ENCODE data around the gene COMMD8. TPM values are rescaled to one million over a fixed set of nuclear protein-coding genes. Genes with fewer than 3 reads are reported as not detected.
"Not testable (repeated sequence)": the region's sequence is repeated elsewhere in the genome, so short reads cannot be mapped to it uniquely, and the experiment has no call there.

Gene COMMD8
- 10 to 100 TPM; 23.6 to 27.9 TPM for total RNA-seq

DNA sequence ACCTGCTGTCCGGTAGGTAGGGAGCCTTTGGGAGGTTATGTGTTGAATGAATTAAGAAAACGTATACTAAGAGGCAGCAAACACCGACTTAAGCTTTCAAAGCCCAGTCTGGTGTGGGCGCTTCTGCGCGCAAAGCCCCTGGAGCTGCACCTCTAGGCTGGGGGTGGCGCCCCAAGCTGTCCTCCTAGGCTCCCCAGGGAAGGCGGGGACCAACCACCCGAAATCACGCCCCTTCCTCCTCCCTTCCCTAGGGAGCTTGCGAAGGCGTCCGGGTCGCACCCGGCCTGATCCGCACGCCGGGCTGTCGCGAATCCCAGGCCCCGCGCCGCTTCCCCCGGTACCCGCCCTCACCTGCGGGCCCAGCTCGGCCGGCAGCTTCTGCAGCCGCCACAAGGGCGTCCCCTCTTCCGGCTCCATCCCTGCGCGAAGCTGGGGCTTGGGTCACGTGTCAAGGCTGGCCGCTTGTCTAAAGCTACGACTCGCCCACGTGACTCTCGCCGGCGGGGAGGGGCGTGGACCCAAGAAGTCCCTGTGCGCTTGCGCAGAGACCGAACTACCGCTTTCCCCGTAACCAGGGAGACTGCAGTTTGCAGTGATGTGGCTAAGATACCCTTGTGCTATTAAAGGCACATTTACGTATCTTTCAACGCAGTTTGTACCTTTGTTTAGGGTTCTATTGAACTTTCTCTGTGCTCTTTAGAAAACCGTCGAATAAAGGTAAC, at the start of gene COMMD8:
COMMD8 (minus strand) TSS at position 468 of the 722 bp plus-strand sequence; CDS start at position 417, 51 bp downstream.
- Mint-ChIP-seq H3K36me3 (peaks cover 13% of the 10 kb centered on the region), H3K9me3 (ENCODE audit: low read depth) (no peaks in the 10 kb centered on the region), H3K4me1 (peaks cover 30% of the 10 kb centered on the region), H3K27me3 (no peaks in the 10 kb centered on the region), H3K27ac (peak within 1 kb of the TSS; percentile 78), H3K4me3 (peak within 1 kb of the TSS; percentile 85)
- DNase-seq (peak; percentile 98), ATAC-seq (peak; percentile 96)
- CTCF ChIA-PET: interaction anchor here (0.6 to 2.3 kb wide), 15 partner anchors 10 to 157 kb away, joined by 3 to 16 read pairs (median 4); partner anchors contain the start of gene ATP10D

DNA sequence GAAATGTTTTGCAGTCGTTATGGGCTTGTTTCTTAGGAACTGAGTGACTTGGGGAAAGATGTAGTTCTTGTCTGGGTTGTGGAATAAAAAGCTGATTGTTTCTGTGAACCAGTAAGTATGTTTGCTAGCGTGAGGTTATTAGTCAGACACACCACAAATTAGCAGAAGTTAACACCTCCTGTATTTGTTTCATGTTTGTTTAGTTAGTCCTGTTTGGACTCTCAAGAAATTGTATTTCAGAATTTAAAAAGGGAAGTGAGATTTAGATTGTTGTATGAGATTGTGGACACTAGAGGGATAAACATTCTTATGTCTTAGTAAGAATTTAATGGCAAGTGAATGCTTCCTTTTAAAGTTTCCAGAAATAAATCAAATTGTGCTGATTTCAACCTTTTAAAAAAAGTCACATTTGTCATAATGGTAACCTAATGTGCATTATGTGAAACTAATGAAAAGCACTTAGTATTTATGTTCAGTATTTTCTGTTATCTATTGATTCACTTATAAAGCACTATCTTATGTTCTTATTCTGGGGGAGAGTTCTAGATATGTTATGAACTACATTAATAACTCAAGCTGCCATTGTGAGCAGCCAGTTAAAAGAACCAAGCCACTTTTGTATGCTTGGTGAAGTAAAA, 47.1 kb upstream of the COMMD8 start:
- DNase-seq: no peak
- ATAC-seq: no peak
- no peak overlapping the region for H3K27ac Mint-ChIP-seq
- CTCF ChIA-PET: interaction anchor here (1.0 to 1.6 kb wide), 3 partner anchors 20 to 31 kb away, joined by 3 to 4 read pairs (median 4); partner anchors contain the start of gene ATP10D
- peaks cover 21% of the 10 kb centered on the region for H3K36me3 Mint-ChIP-seq
- peaks cover 14% of the 10 kb centered on the region for H3K4me1 Mint-ChIP-seq
- H3K27me3 Mint-ChIP-seq: no peaks in the 10 kb centered on the region
- no peaks in the 10 kb centered on the region for H3K9me3 Mint-ChIP-seq (ENCODE audit: low read depth)
- H3K4me3 Mint-ChIP-seq: no peak overlapping the region

DNA sequence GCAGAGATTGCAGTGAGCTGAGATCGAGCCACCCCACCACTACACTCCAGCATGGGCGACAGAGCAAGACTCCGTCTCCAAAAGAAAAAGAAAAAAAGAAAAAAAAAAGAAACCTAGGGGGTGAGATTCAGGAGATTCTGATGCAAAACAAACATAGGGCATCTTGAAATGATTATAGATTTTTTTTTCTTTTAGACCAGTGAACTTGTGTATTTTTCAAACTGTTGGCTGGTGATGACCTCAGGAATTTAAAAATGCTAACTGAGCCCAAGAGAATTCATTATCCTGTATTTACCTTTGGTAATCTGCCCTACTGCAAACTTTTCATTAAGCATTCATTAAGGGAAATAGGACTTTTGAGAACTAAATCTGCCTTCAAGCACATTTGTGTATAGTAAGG, 42.2 kb upstream of the COMMD8 start:
- ATAC-seq: no peak
- H3K36me3 Mint-ChIP-seq: no peaks in the 10 kb centered on the region

DNA sequence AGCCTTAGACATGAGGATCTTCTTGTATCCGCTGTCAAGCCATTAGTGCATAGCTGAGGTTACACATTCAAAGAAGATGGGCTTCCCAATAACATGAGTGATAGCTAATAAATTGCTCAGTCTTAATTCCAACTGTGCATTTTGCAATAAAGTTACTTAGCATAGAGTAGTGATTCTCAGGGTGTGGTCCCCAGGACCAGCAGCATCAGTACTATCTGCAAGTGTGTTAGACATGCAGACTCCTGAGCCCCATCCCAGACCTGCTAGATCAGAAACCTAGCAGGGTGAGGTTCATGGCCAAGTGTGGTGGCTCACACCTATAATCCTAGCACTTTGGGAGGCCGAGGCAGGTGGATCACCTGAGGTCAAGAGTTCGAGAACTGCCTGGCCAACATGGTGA, 41.6 kb upstream of the COMMD8 start:
- DNase-seq (no peak), ATAC-seq (no peak)
- Mint-ChIP-seq H3K27ac (no peak overlapping the region), H3K36me3 (no peaks in the 10 kb centered on the region), H3K9me3 (ENCODE audit: low read depth) (no peaks in the 10 kb centered on the region), H3K4me1 (peaks cover 1% of the 10 kb centered on the region), H3K4me3 (no peak overlapping the region), H3K27me3 (no peaks in the 10 kb centered on the region)
- CTCF ChIA-PET: no interaction called here

More for the DNA sequence above, 42.2 kb upstream of the COMMD8 start:
- Mint-ChIP-seq H3K4me3 (no peak overlapping the region), H3K27ac (no peak overlapping the region), H3K9me3 (ENCODE audit: low read depth) (no peaks in the 10 kb centered on the region), H3K4me1 (peaks cover 6% of the 10 kb centered on the region), H3K27me3 (no peaks in the 10 kb centered on the region)
- no peak for DNase-seq
- CTCF ChIA-PET: no interaction called here

DNA sequence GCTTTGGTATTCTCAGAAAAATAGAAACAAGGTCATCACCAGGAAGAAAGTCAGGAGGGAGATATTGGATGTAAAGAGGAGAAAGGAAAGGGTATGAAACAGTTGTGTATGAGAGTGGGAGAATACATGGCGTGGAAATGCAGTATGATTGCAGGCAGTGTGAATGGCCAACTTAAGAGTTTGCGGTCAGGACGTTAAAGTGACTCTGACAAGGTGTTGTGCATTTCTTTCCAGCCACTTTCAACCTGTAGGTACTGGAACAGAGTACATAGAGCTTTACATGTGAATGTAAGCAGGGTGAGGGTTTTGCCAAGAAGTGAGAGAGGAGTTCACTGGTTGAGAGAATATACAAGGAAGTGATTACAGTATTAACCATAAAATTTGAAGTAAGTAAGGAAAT, 37.3 kb upstream of the COMMD8 start:
- H3K4me3 Mint-ChIP-seq: no peak overlapping the region
- peaks cover 17% of the 10 kb centered on the region for H3K4me1 Mint-ChIP-seq
- H3K27ac Mint-ChIP-seq: no peak overlapping the region
- no peaks in the 10 kb centered on the region for H3K36me3 Mint-ChIP-seq
- no peaks in the 10 kb centered on the region for H3K27me3 Mint-ChIP-seq
- no peaks in the 10 kb centered on the region for H3K9me3 Mint-ChIP-seq (ENCODE audit: low read depth)
- CTCF ChIA-PET: no interaction called here
- DNase-seq (no peak), ATAC-seq (no peak)

DNA sequence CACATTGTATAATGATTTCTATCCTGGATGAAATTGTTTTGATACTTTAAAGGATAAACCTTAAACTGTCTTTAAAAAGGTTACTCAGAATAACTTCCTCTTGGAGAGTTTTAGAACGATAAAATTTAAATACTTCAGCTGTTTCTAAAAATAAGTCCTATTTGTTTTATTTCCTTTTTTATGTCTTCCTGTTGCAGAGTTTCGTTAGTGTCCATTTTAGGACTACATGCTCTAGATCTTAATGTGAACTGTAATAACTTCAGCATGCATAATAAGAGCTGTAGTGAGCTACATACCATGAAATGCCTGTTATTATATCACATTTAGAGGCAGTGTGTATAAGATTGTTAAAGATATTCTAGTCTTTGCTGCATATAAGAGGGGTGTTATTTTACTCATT, 36.2 kb upstream of the COMMD8 start:
- ATAC-seq (no peak), DNase-seq (no peak)
- Mint-ChIP-seq H3K27me3 (no peaks in the 10 kb centered on the region), H3K4me3 (no peak overlapping the region), H3K36me3 (no peaks in the 10 kb centered on the region), H3K4me1 (peaks cover 17% of the 10 kb centered on the region), H3K9me3 (ENCODE audit: low read depth) (no peaks in the 10 kb centered on the region), H3K27ac (no peak overlapping the region)
- CTCF ChIA-PET: no interaction called here

DNA sequence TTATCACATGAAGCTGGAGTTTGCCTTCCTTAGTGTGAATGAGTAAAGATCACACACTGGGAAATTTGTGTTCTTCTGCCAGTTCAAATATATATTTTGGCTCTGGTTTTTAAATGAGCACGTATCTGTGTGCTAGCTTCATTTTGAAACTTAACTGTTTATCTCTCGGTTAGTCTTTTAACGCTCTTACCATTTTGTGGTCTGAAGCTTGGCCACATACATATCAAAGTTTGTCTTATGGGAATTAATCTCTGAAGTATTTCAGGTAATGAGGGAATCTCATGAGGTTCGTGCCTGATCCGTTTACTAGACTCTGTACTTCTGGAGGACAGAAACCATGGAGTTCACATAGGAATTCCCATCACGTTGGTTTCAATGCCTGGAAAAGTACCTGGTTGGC, 35.4 kb upstream of the COMMD8 start:
- H3K27me3 Mint-ChIP-seq: no peaks in the 10 kb centered on the region
- no peaks in the 10 kb centered on the region for H3K9me3 Mint-ChIP-seq (ENCODE audit: low read depth)
- H3K4me1 Mint-ChIP-seq: peaks cover 17% of the 10 kb centered on the region
- H3K4me3 Mint-ChIP-seq: no peak overlapping the region
- CTCF ChIA-PET: no interaction called here
- H3K27ac Mint-ChIP-seq: no peak overlapping the region
- ATAC-seq: no peak
- no peaks in the 10 kb centered on the region for H3K36me3 Mint-ChIP-seq
- no peak for DNase-seq

DNA sequence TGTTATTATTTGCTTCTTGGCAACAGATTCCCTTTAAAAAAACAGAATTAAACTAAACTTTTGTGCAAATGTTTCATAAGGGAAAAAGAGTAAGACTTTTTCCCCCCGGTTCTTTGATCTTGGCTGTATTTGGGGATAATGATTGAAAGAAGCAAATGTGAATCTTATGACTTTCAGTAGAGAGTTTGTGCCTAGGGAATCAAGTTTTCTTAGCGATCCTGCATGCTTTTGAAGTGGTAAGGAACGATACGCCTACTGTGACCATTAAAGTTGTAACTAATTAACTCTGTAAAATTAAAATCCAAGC, 30.6 kb upstream of the COMMD8 start:
- CTCF ChIA-PET: no interaction called here
- peaks cover 18% of the 10 kb centered on the region for H3K4me1 Mint-ChIP-seq

DNA sequence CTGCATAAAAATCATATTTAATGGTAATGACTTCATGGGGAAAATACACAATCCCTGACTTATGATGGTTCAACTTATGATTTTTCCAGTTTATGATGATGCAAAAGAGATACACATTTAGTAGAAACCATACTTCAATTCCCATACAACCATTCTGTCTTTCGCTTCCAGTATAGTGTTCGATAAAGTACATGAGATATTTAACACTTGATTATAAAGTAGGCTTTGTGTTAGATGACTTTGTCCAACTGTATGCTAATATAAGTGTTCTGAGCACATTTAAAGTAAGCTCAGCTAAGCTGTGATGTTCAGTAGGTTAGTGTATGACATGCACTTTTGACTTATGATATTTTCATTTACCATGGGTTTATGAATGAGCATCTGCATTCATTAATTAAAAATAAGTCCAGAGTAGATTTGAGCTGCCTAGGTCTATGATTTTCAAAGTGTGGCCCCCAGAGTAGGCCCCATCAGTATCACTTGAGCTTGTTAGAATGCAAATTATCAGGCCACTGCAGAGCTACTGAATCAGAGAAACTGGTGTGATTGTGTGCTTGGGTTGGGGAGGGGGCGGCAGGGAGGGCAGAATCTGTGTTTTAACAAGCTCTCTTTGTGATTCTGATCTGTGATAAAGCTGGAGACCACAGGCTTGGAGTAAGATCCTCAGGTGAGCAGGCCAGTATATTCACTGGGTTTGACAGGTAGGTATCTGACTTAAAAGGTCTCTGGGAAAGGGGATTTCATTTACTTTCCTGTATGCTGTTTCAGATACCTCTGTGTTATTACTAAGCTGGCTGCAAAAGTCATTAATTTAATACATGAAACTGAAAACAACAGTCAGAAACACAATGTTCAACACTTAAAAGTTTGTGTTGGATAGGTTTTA, 30.0 kb upstream of the COMMD8 start:
- H3K4me1 Mint-ChIP-seq: peaks cover 12% of the 10 kb centered on the region
- CTCF ChIA-PET: no interaction called here
- peaks cover 11% of the 10 kb centered on the region for H3K36me3 Mint-ChIP-seq
- H3K9me3 Mint-ChIP-seq (ENCODE audit: low read depth): no peaks in the 10 kb centered on the region
- H3K27ac Mint-ChIP-seq: no peak overlapping the region
- H3K4me3 Mint-ChIP-seq: no peak overlapping the region
- DNase-seq (no peak), ATAC-seq (no peak)
- H3K27me3 Mint-ChIP-seq: no peaks in the 10 kb centered on the region

More for the DNA sequence above, 30.6 kb upstream of the COMMD8 start:
- H3K9me3 Mint-ChIP-seq (ENCODE audit: low read depth): no peaks in the 10 kb centered on the region
- H3K27ac Mint-ChIP-seq: no peak overlapping the region
- H3K4me3 Mint-ChIP-seq: no peak overlapping the region
- no peak for DNase-seq
- no peaks in the 10 kb centered on the region for H3K27me3 Mint-ChIP-seq
- H3K36me3 Mint-ChIP-seq: peaks cover 7% of the 10 kb centered on the region
- ATAC-seq: no peak

DNA sequence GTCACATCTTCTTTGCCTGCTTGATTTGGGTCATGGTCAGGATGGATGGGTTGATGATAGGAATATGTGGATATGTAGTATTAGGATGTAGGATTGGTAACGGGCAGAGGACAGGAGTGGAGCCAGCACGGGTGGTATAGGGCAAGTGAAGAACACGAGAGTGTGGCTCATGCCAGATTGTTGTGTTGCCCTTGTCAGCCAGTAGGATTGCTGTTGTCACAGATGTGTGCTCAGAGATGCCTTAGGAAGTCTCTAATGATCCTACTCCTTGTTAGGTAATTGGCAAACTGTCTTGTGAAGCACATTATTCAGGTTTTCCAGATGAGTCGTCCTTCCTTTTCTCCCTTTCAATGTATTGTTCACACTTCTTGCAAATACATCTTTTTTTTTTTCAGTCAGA, 27.0 kb upstream of the COMMD8 start:
- peak; percentile 74 for ATAC-seq
- Mint-ChIP-seq H3K27ac (no peak overlapping the region), H3K9me3 (ENCODE audit: low read depth) (no peaks in the 10 kb centered on the region), H3K4me3 (no peak overlapping the region), H3K36me3 (peaks cover 13% of the 10 kb centered on the region), H3K27me3 (no peaks in the 10 kb centered on the region), H3K4me1 (peaks cover 10% of the 10 kb centered on the region)
- CTCF ChIA-PET: interaction anchor here (1.0 to 1.7 kb wide), 2 partner anchors 27 to 74 kb away, joined by 3 to 4 read pairs; partner anchors contain the start of gene COMMD8
- no peak for DNase-seq

DNA sequence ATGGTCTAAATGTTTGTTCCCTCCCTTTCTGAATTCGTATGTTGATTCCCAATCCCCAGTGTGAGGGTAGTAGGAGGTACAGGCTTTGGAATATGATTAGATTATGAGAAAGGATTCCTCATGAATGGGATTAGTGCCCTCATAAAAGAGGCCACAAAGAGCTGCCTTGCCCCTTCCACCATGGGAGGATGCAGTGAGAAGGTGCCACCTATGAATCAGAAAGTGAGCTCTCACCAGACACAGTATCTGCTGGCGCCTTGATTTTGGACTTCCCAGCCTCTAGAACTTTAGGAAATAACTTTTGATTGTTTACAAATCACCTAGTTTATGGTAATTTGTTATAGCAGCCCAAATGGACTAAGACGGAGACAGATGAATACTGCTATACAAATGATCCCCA, 25.2 kb upstream of the COMMD8 start:
- no peaks in the 10 kb centered on the region for H3K9me3 Mint-ChIP-seq (ENCODE audit: low read depth)
- DNase-seq (no peak), ATAC-seq (no peak)
- H3K27ac Mint-ChIP-seq: no peak overlapping the region
- H3K4me3 Mint-ChIP-seq: no peak overlapping the region
- H3K36me3 Mint-ChIP-seq: peaks cover 13% of the 10 kb centered on the region
- H3K27me3 Mint-ChIP-seq: no peaks in the 10 kb centered on the region
- CTCF ChIA-PET: no interaction called here
- H3K4me1 Mint-ChIP-seq: peaks cover 23% of the 10 kb centered on the region

DNA sequence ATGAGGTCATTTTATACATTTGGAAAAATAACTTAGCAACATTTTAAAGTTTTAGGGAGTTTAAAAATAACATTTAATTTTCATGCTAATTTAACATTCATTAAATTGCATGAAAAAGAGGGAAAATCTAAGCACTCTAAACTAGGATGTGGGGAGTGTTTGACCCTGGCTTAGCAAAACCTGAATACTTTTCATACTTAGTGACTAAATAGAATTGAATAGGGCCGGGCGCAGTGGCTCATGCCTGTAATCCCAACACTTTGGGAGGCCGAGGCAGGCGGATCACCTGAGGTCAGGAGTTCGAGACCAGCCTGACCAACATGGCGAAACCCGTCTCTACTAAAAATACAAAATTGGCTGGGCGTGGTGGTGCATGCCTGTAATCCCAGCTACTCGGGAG, 23.2 kb upstream of the COMMD8 start:
- H3K4me3 Mint-ChIP-seq; CTCF ChIA-PET; DNase-seq; H3K9me3 Mint-ChIP-seq (ENCODE audit: low read depth); ATAC-seq; H3K27me3 Mint-ChIP-seq; H3K27ac Mint-ChIP-seq: not testable (repeated sequence)
- Mint-ChIP-seq H3K4me1 (peaks cover 31% of the 10 kb centered on the region), H3K36me3 (peaks cover 13% of the 10 kb centered on the region)

DNA sequence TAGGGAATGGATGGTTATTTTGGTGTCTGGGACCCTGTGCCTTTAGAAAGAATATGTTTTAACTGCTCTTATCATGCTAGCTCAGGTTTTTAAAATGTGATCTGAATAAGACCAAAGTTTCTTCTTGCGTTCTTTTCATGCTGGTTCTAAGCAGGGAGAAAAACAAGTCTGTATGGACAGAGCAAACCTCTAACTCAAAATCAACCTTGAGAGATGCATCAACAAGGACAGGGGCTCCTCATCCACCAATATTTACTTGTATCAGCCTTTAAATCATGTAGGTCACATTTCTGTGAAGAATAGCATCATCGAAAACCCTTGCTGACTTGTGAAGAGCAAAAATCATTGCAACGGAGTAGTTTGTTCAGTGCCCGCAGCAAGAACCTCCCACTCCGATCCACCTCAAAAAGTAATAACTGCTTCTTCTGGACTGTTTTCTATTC, 22.8 kb upstream of the COMMD8 start:
- no peaks in the 10 kb centered on the region for H3K9me3 Mint-ChIP-seq (ENCODE audit: low read depth)
- no peaks in the 10 kb centered on the region for H3K27me3 Mint-ChIP-seq
- peaks cover 31% of the 10 kb centered on the region for H3K4me1 Mint-ChIP-seq
- H3K36me3 Mint-ChIP-seq: peaks cover 9% of the 10 kb centered on the region
- peak overlapping the region; percentile 95 for H3K27ac Mint-ChIP-seq
- ATAC-seq: no peak
- DNase-seq: no peak
- H3K4me3 Mint-ChIP-seq: peak overlapping the region; percentile 98
- CTCF ChIA-PET: interaction anchor here (1.9 kb wide), 1 partner anchor 81 kb away, joined by 5 read pairs; no protein-coding TSS in a partner anchor

Data from activated CD8-positive, alpha-beta memory T cell treated with anti-CD3 and anti-CD28 coated beads, Interleukin-2, amount 10 ng/mL, durations not matched to agents 7 days and 5 days (primary cell).